ENCODE data around the gene SMAD5. TPM values are rescaled to one million over a fixed set of nuclear protein-coding genes. Genes with fewer than 3 reads are reported as not detected.

The SMAD5 gene
- total and polyA plus RNA-seq, 2 of the 13 experiments (the other 11 are each of a cell fraction or from before 2014, with no cell fraction given), result 27.2 to 48.5 TPM

DNA sequence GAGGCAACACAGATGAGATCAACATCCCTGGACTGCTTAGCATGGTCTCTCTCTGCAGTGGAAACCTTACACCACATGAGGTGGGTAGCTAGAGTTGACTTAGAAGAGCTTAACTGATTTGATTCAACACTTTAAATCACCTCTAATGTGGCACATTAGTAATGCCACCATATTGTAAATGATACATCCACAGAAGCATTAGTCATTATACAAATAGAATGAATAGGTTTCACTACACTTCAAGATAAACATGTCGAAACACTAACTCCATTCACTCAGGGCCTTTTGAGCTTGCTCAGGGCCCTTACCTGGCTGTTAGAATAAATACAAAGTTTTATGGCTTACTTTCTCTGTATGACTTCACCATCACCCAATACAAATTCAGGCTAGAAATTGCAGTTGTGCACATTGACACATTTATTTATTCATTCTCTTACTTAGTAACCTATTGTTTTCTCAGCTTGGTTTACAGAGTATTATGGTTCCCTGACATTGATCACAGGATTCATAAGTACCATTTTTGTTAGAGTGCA lies 9.3 kb upstream of the SMAD5 start (continued):
- TF ChIP-seq, protein P1, sequence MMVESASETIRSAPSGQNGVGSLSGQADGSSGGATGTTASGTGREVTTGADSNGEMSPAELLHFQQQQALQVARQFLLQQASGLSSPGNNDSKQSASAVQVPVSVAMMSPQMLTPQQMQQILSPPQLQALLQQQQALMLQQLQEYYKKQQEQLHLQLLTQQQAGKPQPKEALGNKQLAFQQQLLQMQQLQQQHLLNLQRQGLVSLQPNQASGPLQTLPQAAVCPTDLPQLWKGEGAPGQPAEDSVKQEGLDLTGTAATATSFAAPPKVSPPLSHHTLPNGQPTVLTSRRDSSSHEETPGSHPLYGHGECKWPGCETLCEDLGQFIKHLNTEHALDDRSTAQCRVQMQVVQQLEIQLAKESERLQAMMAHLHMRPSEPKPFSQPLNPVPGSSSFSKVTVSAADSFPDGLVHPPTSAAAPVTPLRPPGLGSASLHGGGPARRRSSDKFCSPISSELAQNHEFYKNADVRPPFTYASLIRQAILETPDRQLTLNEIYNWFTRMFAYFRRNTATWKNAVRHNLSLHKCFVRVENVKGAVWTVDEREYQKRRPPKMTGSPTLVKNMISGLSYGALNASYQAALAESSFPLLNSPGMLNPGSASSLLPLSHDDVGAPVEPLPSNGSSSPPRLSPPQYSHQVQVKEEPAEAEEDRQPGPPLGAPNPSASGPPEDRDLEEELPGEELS (CRISPR knock-in tag; IDR thresholded peaks at IDR 0.05), result peak; percentile 54
- TF ChIP-seq, protein P2, sequence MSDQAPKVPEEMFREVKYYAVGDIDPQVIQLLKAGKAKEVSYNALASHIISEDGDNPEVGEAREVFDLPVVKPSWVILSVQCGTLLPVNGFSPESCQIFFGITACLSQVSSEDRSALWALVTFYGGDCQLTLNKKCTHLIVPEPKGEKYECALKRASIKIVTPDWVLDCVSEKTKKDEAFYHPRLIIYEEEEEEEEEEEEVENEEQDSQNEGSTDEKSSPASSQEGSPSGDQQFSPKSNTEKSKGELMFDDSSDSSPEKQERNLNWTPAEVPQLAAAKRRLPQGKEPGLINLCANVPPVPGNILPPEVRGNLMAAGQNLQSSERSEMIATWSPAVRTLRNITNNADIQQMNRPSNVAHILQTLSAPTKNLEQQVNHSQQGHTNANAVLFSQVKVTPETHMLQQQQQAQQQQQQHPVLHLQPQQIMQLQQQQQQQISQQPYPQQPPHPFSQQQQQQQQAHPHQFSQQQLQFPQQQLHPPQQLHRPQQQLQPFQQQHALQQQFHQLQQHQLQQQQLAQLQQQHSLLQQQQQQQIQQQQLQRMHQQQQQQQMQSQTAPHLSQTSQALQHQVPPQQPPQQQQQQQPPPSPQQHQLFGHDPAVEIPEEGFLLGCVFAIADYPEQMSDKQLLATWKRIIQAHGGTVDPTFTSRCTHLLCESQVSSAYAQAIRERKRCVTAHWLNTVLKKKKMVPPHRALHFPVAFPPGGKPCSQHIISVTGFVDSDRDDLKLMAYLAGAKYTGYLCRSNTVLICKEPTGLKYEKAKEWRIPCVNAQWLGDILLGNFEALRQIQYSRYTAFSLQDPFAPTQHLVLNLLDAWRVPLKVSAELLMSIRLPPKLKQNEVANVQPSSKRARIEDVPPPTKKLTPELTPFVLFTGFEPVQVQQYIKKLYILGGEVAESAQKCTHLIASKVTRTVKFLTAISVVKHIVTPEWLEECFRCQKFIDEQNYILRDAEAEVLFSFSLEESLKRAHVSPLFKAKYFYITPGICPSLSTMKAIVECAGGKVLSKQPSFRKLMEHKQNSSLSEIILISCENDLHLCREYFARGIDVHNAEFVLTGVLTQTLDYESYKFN (CRISPR knock-in tag; conservative IDR thresholded peaks at IDR 0.05), result peak; percentile 61
- TF ChIP-seq, protein P3, sequence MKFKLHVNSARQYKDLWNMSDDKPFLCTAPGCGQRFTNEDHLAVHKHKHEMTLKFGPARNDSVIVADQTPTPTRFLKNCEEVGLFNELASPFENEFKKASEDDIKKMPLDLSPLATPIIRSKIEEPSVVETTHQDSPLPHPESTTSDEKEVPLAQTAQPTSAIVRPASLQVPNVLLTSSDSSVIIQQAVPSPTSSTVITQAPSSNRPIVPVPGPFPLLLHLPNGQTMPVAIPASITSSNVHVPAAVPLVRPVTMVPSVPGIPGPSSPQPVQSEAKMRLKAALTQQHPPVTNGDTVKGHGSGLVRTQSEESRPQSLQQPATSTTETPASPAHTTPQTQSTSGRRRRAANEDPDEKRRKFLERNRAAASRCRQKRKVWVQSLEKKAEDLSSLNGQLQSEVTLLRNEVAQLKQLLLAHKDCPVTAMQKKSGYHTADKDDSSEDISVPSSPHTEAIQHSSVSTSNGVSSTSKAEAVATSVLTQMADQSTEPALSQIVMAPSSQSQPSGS (CRISPR knock-in tag; IDR thresholded peaks at IDR 0.05), result 0 out of 2 replicates have a peak, but pooled peaks have one; percentile 45
- TF ChIP-seq FOXJ3 (CRISPR knock-in tag; IDR thresholded peaks at IDR 0.05; ENCODE audit: borderline replicate concordance), result peak; percentile 61; the same call in 1 of the 2 replicates
- peak; percentile 27; the same call in 1 of the 2 replicates for TF ChIP-seq CEBPG (CRISPR knock-in tag; IDR thresholded peaks at IDR 0.05)
- no peak for TF ChIP-seq ZC3H13 (CRISPR knock-in tag; IDR thresholded peaks at IDR 0.05)
- TF ChIP-seq ZNF816 (CRISPR knock-in tag; IDR thresholded peaks at IDR 0.05; ENCODE audit: borderline replicate concordance), result no peak
- no peak for TF ChIP-seq SOX13 (IDR thresholded peaks at IDR 0.05)
- TF ChIP-seq SOX13 (CRISPR knock-in tag; conservative IDR thresholded peaks at IDR 0.05 in 1 of 2, IDR thresholded peaks at IDR 0.05 in 1 of 2), result peak in 1 of 2 experiments; percentile 60; a peak in 1 of 4 replicates
- peak; percentile 26; the same call in 1 of the 2 replicates for TF ChIP-seq KMT2B (CRISPR knock-in tag; IDR thresholded peaks at IDR 0.05)
- no peak for TF ChIP-seq FOXC1 (CRISPR knock-in tag; IDR thresholded peaks at IDR 0.05; ENCODE audit: borderline replicate concordance)
- 0 out of 4 replicates have a peak, but pooled peaks of 1 of the 2 experiments have one; percentile 3 for TF ChIP-seq MAFK (conservative IDR thresholded peaks at IDR 0.05 in 1 of 2, IDR thresholded peaks at IDR 0.05 in 1 of 2; ENCODE audit: low read length in 2 of 2)
- TF ChIP-seq SAP130 (CRISPR knock-in tag; IDR thresholded peaks at IDR 0.05; ENCODE audit: low read depth), result peak; percentile 56
- TF ChIP-seq KLF13 (CRISPR knock-in tag; IDR thresholded peaks at IDR 0.05), result no peak
- peak; percentile 83; the same call in 1 of the 2 replicates for TF ChIP-seq JUNB (CRISPR knock-in tag; IDR thresholded peaks at IDR 0.05; ENCODE audit: borderline replicate concordance)
- peak; percentile 53 for TF ChIP-seq CEBPB (IDR thresholded peaks at IDR 0.05; ENCODE audit: borderline replicate concordance, low read depth, low read length)
- no peak for TF ChIP-seq NR2F1 (CRISPR knock-in tag; IDR thresholded peaks at IDR 0.05)
- TF ChIP-seq GATAD2A (CRISPR knock-in tag; IDR thresholded peaks at IDR 0.05), result peak; percentile 73
- TF ChIP-seq ISL2 (CRISPR knock-in tag; IDR thresholded peaks at IDR 0.05), result 0 out of 2 replicates have a peak, but pooled peaks have one; percentile 54

Measured in HepG2 (cell line).